ENCODE results near the gene CLASP1. TPM values are rescaled to one million over a fixed set of nuclear protein-coding genes. Genes with fewer than 3 reads are reported as not detected.

CLASP1 gene
- total RNA-seq, 1 donor from 2014 or later = 54.1 TPM

GRCh38 chr2:121587131-121587530, 62.1 kb downstream of the CLASP1 start:
- no peak for DNase-seq (ENCODE audit: low read depth)
- Histone ChIP-seq H3K4me3 (ENCODE audit: low read depth, low read length) (no peak overlapping the region), H3K27me3 (ENCODE audit: control insufficient read depth, insufficient read depth, low read length) (no peaks in the 10 kb centered on the region), H3K36me3 (ENCODE audit: control insufficient read depth, insufficient read depth, low read length) (no peaks in the 10 kb centered on the region)
- TF ChIP-seq CTCF (IDR thresholded peaks at IDR 0.05; ENCODE audit: insufficient read depth, low read length, poor library complexity, severe bottlenecking) = no peak

DNA sequence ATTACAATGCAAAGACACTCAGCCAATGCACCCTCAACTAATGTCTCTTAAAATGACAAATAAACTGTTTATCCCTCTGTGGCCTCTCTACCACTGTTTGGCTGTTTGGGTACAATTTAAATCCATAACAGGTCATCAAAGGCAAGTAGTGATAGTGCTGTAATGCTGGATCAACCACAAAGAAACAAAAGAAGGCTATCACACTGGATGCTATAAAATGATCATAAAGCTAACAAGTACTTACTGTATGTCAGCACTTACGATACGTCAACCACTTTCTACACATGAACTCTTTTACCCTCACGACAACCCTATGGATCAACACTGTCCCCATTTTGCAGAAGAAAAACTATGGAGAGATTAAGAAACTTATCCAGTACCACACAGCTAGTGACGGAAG, 64.5 kb downstream of the CLASP1 start:
- H3K4me3 ChIP-seq (ENCODE audit: low read depth, low read length) = no peak overlapping the region
- DNase-seq (ENCODE audit: low read depth) = no peak
- TF ChIP-seq CTCF (IDR thresholded peaks at IDR 0.05; ENCODE audit: insufficient read depth, low read length, poor library complexity, severe bottlenecking) = no peak
- no peaks in the 10 kb centered on the region for H3K27me3 ChIP-seq (ENCODE audit: control insufficient read depth, insufficient read depth, low read length)
- H3K36me3 ChIP-seq (ENCODE audit: control insufficient read depth, insufficient read depth, low read length) = no peaks in the 10 kb centered on the region

GRCh38 chr2:121583555-121583954, 65.7 kb downstream of the CLASP1 start:
- H3K27me3 ChIP-seq (ENCODE audit: control insufficient read depth, insufficient read depth, low read length) = no peaks in the 10 kb centered on the region
- no peak for DNase-seq (ENCODE audit: low read depth)
- H3K4me3 ChIP-seq (ENCODE audit: low read depth, low read length) = no peak overlapping the region
- TF ChIP-seq CTCF (IDR thresholded peaks at IDR 0.05; ENCODE audit: insufficient read depth, low read length, poor library complexity, severe bottlenecking) = no peak
- no peaks in the 10 kb centered on the region for H3K36me3 ChIP-seq (ENCODE audit: control insufficient read depth, insufficient read depth, low read length)

- no peak for TF ChIP-seq CTCF (IDR thresholded peaks at IDR 0.05; ENCODE audit: insufficient read depth, low read length, poor library complexity, severe bottlenecking)
- no peak overlapping the region for H3K4me3 ChIP-seq (ENCODE audit: low read depth, low read length)
- no peaks in the 10 kb centered on the region for H3K36me3 ChIP-seq (ENCODE audit: control insufficient read depth, insufficient read depth, low read length)
- no peak for DNase-seq (ENCODE audit: low read depth)
- no peaks in the 10 kb centered on the region for H3K27me3 ChIP-seq (ENCODE audit: control insufficient read depth, insufficient read depth, low read length)
Measured at GRCh38 chr2:121582272-121582671, 67.0 kb downstream of the CLASP1 start.

GRCh38 chr2:121579309-121579708, 70.0 kb downstream of the CLASP1 start:
- H3K27me3 ChIP-seq (ENCODE audit: control insufficient read depth, insufficient read depth, low read length) = no peaks in the 10 kb centered on the region
- TF ChIP-seq CTCF (IDR thresholded peaks at IDR 0.05; ENCODE audit: insufficient read depth, low read length, poor library complexity, severe bottlenecking) = no peak
- no peak overlapping the region for H3K4me3 ChIP-seq (ENCODE audit: low read depth, low read length)
- no peak for DNase-seq (ENCODE audit: low read depth)
- no peaks in the 10 kb centered on the region for H3K36me3 ChIP-seq (ENCODE audit: control insufficient read depth, insufficient read depth, low read length)

DNA sequence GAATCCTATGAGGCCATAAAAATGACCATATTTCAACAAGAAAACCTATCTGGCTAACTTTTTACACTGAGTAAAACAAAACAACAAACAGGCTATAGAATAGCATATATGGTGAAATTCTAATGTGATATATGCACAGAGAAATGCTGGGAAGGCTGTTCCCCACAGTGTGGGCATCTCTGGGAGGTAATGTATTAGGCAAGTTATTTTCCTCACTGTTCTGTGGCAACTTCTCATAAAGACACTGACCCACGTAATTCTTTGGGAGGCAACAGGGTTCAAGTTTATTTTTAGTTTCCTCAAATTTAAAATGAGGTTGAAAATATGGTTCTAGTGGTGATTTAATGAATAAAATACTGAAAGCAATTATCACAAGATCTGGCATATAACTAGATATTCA, 71.9 kb downstream of the CLASP1 start:
- Histone ChIP-seq H3K36me3 (ENCODE audit: control insufficient read depth, insufficient read depth, low read length) (no peaks in the 10 kb centered on the region), H3K4me3 (ENCODE audit: low read depth, low read length) (no peak overlapping the region), H3K27me3 (ENCODE audit: control insufficient read depth, insufficient read depth, low read length) (no peaks in the 10 kb centered on the region)
- no peak for DNase-seq (ENCODE audit: low read depth)
- TF ChIP-seq CTCF (IDR thresholded peaks at IDR 0.05; ENCODE audit: insufficient read depth, low read length, poor library complexity, severe bottlenecking) = no peak
